HepG2 (cell line): Measurements from ENCODE around the gene THRB. TPM values are rescaled to one million over a fixed set of nuclear protein-coding genes. Genes with fewer than 3 reads are reported as not detected.

Experiments
- HBP1 ChIP-seq: IDR thresholded peaks from 2 replicates; pipeline ENCODE4 v1.6.1; 2016; ENCODE audit warnings: low read depth, control low read depth
- NFE2 ChIP-seq: sonication (generic); formaldehyde crosslinking; IDR thresholded peaks from 2 replicates; pipeline ENCODE4 v1.4.0; 2020; ENCODE audit warnings: missing genetic modification reagents
- POLR2G ChIP-seq: fragments of 200-400 bp; formaldehyde crosslinking; IDR thresholded peaks from 2 replicates; pipeline ENCODE4 v1.6.1; 2018; ENCODE audit warnings: mild to moderate bottlenecking, low read depth, low read length, moderate library complexity
- TERF1 ChIP-seq: sonication (generic); formaldehyde crosslinking; IDR thresholded peaks from 2 replicates; pipeline ENCODE4 v1.8.0; 2022; ENCODE audit warnings: mild to moderate bottlenecking, missing genetic modification reagents, moderate library complexity
- ZBTB40 ChIP-seq, 2 experiments: fragments of 450-650 bp in 1 of 2; sonication (generic) in 1 of 2; formaldehyde crosslinking in 1 of 2; IDR thresholded peaks; 2 replicates each; pipeline versions ENCODE4 v1.6.1 to v1.8.0; 2016 to 2022; ENCODE audit warnings: antibody characterized with exemption in 1 of 2, mild to moderate bottlenecking in 1 of 2, missing genetic modification reagents in 1 of 2
- ZMYM3 ChIP-seq: sonication (generic); formaldehyde crosslinking; IDR thresholded peaks from 2 replicates; pipeline ENCODE4 v1.5.1; 2020; ENCODE audit warnings: mild to moderate bottlenecking, missing genetic modification reagents
- ZNF468 ChIP-seq: sonication (generic); formaldehyde crosslinking; IDR thresholded peaks from 2 replicates; pipeline ENCODE4 v1.8.0; 2022; ENCODE audit warnings: mild to moderate bottlenecking, moderate library complexity, missing genetic modification reagents
- polyA plus RNA-seq, 8 experiments: library from polyadenylated mRNA; depleted of rRNA in 3 of 8; stranded (reverse) in 7 of 8; unstranded in 1 of 8; fragments of >200 nt; fragmentation: Illumina TruSeq in 4 of 8; extraction: Trizol in 4 of 8; gene quantifications; 2 replicates each; pipeline versions ENCODE4 v1.2.1 to v1.2.3, GENCODE V29; 2011 to 2016; ENCODE audit warnings: low read depth in 4 of 8, missing spikeins in 1 of 8, mixed read lengths in 1 of 8; ENCODE audit not compliant: insufficient read depth in 1 of 8
- total RNA-seq, 5 experiments: library from RNA; depleted of rRNA; stranded (reverse); fragments of >200 nt; fragmentation: Illumina TruSeq; extraction: Trizol; gene quantifications; 2 replicates each; pipeline ENCODE4 v1.2.3, GENCODE V29; 2016; ENCODE audit warnings: low read depth in 1 of 5
- TF ChIP-seq, protein P1 (sequence below): sonication (generic); formaldehyde crosslinking; IDR thresholded peaks from 2 replicates; pipeline ENCODE4 v1.8.0; 2022; ENCODE audit warnings: missing genetic modification reagents, mild to moderate bottlenecking, inconsistent platforms, borderline replicate concordance
- TF ChIP-seq, protein P2 (sequence below): sonication (generic); formaldehyde crosslinking; IDR thresholded peaks from 2 replicates; pipeline ENCODE4 v1.4.0; 2020; ENCODE audit warnings: low read depth, missing genetic modification reagents

Gene THRB
- total and polyA plus RNA-seq, 2 of the 13 experiments (the other 11 are each of a cell fraction or from before 2014, with no cell fraction given) = 4.7 to 22.7 TPM

DNA sequence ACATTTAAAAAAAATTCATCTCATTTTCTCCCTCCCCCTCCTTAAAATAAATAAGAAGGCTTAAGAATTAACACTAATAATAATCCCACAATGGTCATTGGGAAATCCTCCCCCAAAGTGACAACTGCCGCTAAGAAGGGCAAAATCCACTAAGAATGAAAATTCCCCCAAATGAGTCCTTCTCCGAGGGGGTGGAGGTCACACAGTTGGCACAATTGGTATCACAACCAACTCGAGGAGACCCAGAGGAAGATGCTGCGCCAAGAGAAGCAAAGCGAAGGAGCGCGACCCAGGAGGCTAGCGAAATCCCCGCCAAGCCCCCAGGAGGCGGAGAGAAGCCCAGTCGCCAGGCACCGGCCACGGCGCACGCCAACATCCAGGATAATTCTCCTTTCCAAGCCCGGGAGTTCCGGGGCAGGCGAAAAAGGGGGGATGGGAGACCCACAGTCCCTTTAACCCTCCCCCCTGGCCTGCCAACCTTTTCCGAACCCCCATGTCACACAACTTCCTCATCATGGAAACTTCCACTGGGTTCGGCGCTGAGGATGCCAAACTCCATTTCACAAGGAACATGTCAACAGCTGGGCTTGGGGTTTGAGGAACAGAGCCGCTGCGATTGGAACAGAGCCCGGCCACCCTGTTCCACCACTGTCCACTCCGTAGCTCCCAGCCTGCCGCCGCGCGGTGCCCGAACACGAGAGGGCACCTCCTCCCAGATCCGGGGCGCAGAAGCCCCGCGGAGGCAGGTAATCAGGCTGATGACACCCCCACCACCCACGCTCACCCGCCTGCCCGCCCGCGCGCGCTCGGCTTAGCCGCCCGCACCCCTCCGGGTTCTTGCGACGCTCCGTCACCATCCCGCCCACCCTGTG is 668 bp downstream of the THRB start (continued):
- TF ChIP-seq HBP1 (CRISPR knock-in tag) (no peak), ZMYM3 (CRISPR knock-in tag) (peak; percentile 38; the same call in 1 of the 2 replicates), TERF1 (CRISPR knock-in tag) (no peak), NFE2 (CRISPR knock-in tag) (no peak), ZNF468 (CRISPR knock-in tag) (no peak), ZBTB40 (IDR thresholded peaks at IDR 0.05) (no peak), ZBTB40 (CRISPR knock-in tag; IDR thresholded peaks at IDR 0.05) (0 out of 2 replicates have a peak, but pooled peaks have one; percentile 58), POLR2G (peak; percentile 2)
- TF ChIP-seq, protein P1, sequence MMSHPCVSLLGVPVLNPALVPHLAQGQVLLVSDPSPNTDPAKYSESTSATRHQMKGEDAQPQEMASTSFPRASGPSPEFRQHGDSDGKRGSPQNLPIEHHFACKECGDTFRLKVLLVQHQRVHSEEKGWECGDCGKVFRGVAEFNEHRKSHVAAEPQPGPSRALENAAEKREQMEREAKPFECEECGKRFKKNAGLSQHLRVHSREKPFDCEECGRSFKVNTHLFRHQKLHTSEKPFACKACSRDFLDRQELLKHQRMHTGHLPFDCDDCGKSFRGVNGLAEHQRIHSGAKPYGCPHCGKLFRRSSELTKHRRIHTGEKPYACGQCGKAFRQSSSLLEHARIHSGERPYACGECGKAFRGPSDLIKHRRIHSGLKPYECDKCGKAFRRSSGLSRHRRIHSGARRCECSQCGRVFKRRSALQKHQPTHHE (CRISPR knock-in tag) = no peak
- TF ChIP-seq, protein P2, sequence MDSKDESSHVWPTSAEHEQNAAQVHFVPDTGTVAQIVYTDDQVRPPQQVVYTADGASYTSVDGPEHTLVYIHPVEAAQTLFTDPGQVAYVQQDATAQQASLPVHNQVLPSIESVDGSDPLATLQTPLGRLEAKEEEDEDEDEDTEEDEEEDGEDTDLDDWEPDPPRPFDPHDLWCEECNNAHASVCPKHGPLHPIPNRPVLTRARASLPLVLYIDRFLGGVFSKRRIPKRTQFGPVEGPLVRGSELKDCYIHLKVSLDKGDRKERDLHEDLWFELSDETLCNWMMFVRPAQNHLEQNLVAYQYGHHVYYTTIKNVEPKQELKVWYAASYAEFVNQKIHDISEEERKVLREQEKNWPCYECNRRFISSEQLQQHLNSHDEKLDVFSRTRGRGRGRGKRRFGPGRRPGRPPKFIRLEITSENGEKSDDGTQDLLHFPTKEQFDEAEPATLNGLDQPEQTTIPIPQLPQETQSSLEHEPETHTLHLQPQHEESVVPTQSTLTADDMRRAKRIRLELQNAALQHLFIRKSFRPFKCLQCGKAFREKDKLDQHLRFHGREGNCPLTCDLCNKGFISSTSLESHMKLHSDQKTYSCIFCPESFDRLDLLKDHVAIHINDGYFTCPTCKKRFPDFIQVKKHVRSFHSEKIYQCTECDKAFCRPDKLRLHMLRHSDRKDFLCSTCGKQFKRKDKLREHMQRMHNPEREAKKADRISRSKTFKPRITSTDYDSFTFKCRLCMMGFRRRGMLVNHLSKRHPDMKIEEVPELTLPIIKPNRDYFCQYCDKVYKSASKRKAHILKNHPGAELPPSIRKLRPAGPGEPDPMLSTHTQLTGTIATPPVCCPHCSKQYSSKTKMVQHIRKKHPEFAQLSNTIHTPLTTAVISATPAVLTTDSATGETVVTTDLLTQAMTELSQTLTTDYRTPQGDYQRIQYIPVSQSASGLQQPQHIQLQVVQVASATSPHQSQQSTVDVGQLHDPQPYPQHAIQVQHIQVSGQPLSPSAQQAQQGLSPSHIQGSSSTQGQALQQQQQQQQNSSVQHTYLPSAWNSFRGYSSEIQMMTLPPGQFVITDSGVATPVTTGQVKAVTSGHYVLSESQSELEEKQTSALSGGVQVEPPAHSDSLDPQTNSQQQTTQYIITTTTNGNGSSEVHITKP (CRISPR knock-in tag) = peak; percentile 20; the same call in 1 of the 2 replicates
